Measurements from ENCODE around the gene SPEF1. TPM values are rescaled to one million over a fixed set of nuclear protein-coding genes. Genes with fewer than 3 reads are reported as not detected.
A peak's percentile ranks its signal among the peaks of the same experiment; 100 is the strongest.

Gene SPEF1
- total RNA-seq, 1 donor from 2014 or later = 0.54 TPM

DNA sequence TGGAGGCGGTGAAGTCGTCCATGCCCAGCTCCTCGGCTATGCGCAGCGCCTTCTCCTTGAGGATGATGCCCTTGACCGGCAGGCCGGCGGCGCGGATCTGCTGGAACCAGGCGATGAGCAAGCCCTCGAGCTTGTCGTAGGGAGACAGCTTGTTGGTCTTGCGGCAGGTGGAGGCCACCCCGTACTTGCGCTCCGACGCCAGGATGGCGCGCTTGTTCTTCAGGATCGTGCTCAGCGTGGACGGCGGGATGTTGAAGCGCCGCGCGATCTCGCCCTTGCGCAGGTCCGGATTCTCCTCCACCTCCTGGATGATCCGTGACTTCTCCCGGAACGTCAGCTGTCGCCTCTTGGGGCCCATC lies 4.9 kb upstream of the SPEF1 start:
- TF ChIP-seq, protein P1, sequence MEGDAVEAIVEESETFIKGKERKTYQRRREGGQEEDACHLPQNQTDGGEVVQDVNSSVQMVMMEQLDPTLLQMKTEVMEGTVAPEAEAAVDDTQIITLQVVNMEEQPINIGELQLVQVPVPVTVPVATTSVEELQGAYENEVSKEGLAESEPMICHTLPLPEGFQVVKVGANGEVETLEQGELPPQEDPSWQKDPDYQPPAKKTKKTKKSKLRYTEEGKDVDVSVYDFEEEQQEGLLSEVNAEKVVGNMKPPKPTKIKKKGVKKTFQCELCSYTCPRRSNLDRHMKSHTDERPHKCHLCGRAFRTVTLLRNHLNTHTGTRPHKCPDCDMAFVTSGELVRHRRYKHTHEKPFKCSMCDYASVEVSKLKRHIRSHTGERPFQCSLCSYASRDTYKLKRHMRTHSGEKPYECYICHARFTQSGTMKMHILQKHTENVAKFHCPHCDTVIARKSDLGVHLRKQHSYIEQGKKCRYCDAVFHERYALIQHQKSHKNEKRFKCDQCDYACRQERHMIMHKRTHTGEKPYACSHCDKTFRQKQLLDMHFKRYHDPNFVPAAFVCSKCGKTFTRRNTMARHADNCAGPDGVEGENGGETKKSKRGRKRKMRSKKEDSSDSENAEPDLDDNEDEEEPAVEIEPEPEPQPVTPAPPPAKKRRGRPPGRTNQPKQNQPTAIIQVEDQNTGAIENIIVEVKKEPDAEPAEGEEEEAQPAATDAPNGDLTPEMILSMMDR (conservative IDR thresholded peaks at IDR 0.05) = no peak
- no peak for DNase-seq (ENCODE audit: low read depth, low spot score)
- Mint-ChIP-seq H3K27me3 (ENCODE audit: low read depth) (peaks cover 12% of the 10 kb centered on the region), H3K27ac (ENCODE audit: unreplicated experiment) (peak overlapping the region; percentile 96), H3K4me1 (peaks cover 40% of the 10 kb centered on the region), H3K36me3 (ENCODE audit: low read depth) (peaks cover 2% of the 10 kb centered on the region), H3K9me3 (no peaks in the 10 kb centered on the region), H3K4me3 (peak overlapping the region; percentile 91)

DNA sequence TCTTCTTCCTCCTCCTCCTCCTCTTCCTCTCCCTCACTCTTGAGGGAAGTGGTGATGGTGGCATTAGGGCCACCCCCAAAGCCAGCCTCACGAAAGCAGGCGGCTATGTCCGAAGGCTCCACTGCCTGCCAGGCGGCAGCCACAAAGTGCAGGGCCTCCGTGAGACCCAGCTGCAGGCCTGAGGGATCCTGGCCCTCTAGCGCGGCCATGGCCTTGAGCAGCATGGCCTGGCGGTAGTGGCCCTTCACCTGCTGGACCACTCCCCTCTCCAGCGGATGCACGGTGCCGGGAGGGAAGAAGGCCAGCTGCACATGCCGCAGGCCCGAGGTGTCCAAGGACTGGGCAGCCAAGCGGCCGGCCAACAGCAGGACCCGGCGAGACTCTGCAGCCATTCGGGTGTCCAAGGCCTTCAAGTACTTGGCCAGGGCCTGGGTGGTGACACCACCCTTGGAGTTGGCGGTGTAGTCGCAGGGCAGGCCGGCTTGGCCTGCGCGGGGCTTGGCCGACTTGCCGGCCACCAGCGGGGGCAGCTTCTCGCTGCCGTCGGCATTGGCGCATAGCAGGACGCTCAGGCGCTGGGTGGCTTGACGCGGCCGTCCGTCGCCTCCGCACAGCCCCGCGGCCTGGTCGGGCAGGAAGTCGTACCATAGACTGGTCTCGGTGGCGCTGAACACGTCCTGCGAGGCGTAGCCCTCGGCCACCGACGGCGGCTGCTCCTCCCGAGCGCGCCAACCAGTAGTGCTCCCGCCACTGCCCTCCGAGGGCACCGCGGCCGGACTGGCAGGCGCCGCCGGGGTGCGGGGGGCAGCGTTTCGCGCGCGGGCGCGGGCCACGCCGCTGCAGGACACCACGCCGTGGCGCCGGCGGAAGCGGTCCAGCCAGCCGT lies 4.2 kb upstream of the SPEF1 start:
- TF ChIP-seq, protein P1 (conservative IDR thresholded peaks at IDR 0.05) = no peak
- Mint-ChIP-seq H3K27ac (ENCODE audit: unreplicated experiment) (no peak overlapping the region), H3K4me3 (no peak overlapping the region), H3K36me3 (ENCODE audit: low read depth) (peaks cover 2% of the 10 kb centered on the region), H3K9me3 (no peaks in the 10 kb centered on the region), H3K4me1 (peaks cover 47% of the 10 kb centered on the region), H3K27me3 (ENCODE audit: low read depth) (peaks cover 13% of the 10 kb centered on the region)
- DNase-seq (ENCODE audit: low read depth, low spot score) = no peak

DNA sequence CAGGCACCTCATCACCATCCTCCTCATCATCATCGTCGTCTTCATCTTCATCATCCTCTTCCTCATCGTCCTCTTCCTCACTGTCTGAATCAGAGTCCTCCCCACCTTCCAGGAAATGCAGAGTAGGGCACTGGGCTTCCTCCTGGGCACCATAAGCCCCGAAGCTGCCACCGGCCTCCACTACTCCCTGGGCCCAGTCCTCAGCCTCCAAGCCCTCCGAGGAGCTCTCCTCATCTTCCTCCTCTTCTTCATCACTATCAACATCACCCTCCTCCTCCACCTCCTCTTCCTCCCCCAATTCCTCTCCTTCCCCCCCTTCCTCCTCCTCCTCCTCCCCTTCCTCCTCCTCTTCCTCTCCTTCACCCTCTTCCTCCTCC lies 3.6 kb upstream of the SPEF1 start:
- H3K4me1 Mint-ChIP-seq = peaks cover 49% of the 10 kb centered on the region
- no peaks in the 10 kb centered on the region for H3K9me3 Mint-ChIP-seq
- TF ChIP-seq, protein P1 (conservative IDR thresholded peaks at IDR 0.05) = no peak
- peaks cover 17% of the 10 kb centered on the region for H3K27me3 Mint-ChIP-seq (ENCODE audit: low read depth)
- no peak for DNase-seq (ENCODE audit: low read depth, low spot score)
- H3K27ac Mint-ChIP-seq (ENCODE audit: unreplicated experiment) = peak overlapping the region; percentile 50
- H3K4me3 Mint-ChIP-seq = peak overlapping the region; percentile 66
- H3K36me3 Mint-ChIP-seq (ENCODE audit: low read depth) = peaks cover 2% of the 10 kb centered on the region

DNA sequence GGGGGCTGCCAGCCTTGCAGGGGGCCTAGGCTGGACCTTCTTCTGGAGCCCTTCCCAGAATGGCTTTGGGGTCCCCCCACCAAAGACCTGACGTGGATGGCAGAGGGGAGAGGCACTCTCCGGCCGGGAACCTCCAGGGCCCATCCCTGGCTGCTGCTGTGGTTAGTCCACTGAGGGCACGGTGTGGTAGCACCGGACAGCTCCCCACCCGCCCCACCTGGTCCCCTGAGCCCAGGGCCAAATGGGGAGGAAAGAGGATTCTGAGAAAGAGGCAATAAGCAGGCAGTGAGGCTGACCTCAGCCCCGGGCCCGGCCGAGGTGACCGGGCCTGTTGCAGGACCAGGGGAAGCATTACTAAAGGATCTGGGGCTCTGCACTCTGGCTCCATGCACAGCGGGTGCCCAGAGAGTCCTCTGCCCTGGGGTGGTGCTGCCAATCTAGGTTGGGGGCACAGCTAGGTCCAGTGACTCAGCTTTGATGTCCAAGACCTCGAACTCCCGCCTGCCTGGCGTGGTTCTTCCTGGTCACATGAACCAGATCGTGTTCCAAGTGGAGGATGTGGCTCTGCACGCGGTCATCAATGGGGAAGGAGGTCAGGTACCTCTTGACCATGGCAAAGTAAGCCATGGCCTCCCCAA lies 3.1 kb upstream of the SPEF1 start:
- peak overlapping the region; percentile 75 for H3K27ac Mint-ChIP-seq (ENCODE audit: unreplicated experiment)
- H3K4me3 Mint-ChIP-seq = peak overlapping the region; percentile 66
- peaks cover 22% of the 10 kb centered on the region for H3K27me3 Mint-ChIP-seq (ENCODE audit: low read depth)
- TF ChIP-seq, protein P1 (conservative IDR thresholded peaks at IDR 0.05) = no peak
- DNase-seq (ENCODE audit: low read depth, low spot score) = no peak
- no peaks in the 10 kb centered on the region for H3K9me3 Mint-ChIP-seq
- peaks cover 2% of the 10 kb centered on the region for H3K36me3 Mint-ChIP-seq (ENCODE audit: low read depth)
- H3K4me1 Mint-ChIP-seq = peaks cover 49% of the 10 kb centered on the region

DNA sequence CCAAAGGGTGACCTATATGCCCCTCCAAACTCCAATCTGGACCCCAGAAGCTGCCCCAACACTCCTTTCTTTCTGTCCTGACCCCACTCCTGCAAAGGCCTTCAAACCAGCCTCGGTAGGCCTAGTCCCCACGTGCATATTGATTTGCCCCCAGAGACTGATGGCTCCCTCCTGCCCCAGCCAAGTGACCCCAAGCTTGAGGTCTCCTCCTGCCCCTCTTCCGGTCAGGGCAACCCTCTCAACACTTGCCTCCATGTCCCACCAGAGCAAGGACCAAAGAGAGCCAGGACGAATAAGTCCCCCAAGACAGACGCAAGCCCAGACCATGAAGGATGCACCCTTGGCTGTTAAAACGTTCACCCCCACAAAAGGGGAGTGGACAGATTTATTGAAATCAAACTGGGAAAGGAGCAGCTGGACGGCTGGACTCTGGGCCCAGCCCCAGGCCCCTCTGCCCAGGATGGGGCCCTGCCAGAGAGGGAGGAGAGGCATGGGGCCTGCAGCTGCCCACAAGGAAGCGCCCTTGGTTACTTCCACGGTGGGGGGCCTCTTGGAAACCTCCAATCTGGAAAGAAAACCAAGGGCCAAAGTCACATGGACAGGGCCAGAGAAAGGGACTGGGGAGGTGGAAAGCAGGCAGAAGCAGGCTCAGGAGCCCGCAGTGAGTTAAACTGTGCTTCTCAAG lies 2.4 kb upstream of the SPEF1 start:
- peaks cover 44% of the 10 kb centered on the region for H3K4me1 Mint-ChIP-seq
- H3K4me3 Mint-ChIP-seq = peak overlapping the region; percentile 84
- no peaks in the 10 kb centered on the region for H3K9me3 Mint-ChIP-seq
- peaks cover 27% of the 10 kb centered on the region for H3K27me3 Mint-ChIP-seq (ENCODE audit: low read depth)
- H3K36me3 Mint-ChIP-seq (ENCODE audit: low read depth) = peaks cover 2% of the 10 kb centered on the region
- DNase-seq (ENCODE audit: low read depth, low spot score) = no peak
- TF ChIP-seq, protein P1 (conservative IDR thresholded peaks at IDR 0.05) = no peak
- H3K27ac Mint-ChIP-seq (ENCODE audit: unreplicated experiment) = peak overlapping the region; percentile 86

All from neural crest cell (in vitro differentiated cells).